ENCODE measurements around the gene KIF2A.

KIF2A gene

DNA sequence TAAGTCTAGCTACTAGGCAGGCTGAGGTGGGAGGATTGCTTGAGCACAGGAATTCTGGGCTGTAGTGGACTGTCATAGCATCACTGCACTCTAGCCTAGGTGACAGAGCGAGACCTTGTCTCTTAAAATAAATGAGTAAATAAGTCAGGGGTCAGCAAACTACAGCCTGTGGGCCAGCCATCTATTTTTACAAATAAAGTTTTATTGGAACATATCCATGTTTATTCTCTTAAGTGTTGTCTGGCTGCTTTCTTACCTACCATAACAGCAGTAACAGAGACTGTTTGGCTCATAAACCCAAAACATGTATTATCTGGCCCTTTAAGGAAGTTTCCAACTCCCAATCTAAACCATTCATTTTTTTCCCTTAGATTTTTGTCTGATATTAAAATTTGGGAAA lies 68.1 kb downstream of the KIF2A start:
- in situ Hi-C loops (cut with MboI; ENCODE audit: low sequenced_read_pairs), result no loop called here

DNA sequence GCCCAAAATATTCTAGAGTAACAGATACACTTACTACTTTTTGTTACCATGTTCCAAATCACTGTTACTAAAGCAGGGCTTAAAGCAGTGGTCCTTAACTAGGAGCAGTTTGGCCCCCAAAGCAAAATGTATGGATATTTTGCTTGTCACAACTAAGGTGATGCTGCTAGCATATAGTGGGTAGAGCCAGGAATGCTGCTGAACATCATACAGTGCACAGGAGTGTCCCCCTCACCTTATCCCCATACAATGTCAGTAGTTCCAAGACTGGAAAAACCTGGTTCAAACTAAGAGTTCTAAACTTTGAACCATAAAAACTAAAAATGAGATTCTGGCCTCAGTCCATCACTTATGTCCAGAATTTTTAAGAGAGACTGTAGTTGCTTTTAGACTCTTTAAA lies 69.6 kb downstream of the KIF2A start:
- in situ Hi-C loops (cut with MboI; ENCODE audit: low sequenced_read_pairs), result no loop called here

- in situ Hi-C loops (cut with MboI; ENCODE audit: low sequenced_read_pairs), result no loop called here
These were observed 70.1 kb downstream of the KIF2A start for GRCh38 chr5:62376064-62376463.

- in situ Hi-C loops (cut with MboI; ENCODE audit: low sequenced_read_pairs), result no loop called here
These were observed 79.1 kb downstream of the KIF2A start for GRCh38 chr5:62385131-62385530.

DNA sequence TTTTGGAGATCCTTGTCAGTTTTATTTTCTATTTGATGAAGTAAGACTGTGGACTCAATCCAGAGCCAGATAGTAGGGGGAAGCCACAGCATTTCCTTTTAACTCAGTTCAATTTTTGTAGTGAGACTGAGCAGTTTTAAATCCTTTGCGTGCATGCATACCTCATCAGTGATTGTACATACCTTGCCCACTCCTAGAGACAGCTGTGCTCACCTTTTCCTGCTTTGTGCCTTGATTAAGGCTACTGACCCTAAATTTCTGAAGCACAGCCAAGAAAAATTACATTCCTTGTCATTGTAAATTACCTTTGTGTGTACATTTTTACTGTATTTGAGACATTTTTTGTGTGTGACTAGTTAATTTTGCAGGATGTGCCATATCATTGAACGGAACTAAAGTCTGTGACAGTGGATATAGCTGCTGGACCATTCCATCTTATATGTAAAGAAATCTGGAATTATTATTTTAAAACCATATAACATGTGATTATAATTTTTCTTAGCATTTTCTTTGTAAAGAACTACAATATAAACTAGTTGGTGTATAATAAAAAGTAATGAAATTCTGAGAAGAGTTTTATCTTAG lies 79.9 kb downstream of the KIF2A start:
- in situ Hi-C loops (cut with MboI; ENCODE audit: low sequenced_read_pairs), result no loop called here

GRCh38 chr5:62386824-62387223 lies 80.8 kb downstream of the KIF2A start:
- in situ Hi-C loops (cut with MboI; ENCODE audit: low sequenced_read_pairs), result no loop called here

- in situ Hi-C loops (cut with MboI; ENCODE audit: low sequenced_read_pairs), result no loop called here
These were observed 89.4 kb downstream of the KIF2A start for GRCh38 chr5:62395210-62395950.

GRCh38 chr5:62403411-62404250 lies 97.6 kb downstream of the KIF2A start, which contains the start of gene DIMT1:
DIMT1 (minus strand) TSS chr5:62403905; CDS start chr5:62403772, 133 bp downstream.
- in situ Hi-C loops (cut with MboI; ENCODE audit: low sequenced_read_pairs), result no loop called here

DNA sequence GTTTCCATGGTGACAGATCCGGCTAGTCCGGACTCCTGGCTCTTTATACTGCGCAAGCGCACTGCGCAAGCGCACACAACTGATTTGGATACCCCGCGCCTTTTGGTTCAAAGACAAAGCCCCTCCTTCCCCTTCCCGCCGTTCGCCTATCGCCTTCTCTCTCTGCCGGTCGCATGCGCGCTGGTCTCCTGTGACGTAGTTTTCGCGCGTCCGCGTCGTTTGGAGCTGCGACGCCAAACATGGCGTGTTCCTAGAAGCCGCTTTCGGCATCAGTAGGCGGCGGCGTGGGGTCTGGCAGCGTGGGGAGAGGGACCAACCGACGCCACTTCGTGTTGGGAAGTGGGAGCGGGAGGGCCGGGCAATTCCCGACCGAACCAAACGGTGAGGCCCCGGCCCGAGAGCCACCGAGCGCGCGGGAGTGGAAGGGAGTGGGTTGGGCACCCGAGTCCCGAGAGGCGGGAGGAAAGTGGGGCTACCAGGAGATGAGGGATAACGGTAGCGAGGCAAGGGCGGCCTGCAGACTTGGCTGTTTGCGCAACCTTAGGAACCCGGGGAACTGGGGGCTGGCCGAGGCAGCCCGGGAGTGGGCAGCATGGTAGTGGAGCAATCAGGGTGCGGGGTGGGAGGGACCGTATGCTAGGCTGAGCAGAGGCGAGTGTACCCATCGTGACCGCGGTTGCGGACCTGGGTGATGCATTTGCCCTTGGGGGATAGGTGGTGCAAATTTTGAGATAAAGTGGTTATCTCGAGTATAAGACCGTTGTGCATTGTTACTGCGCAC lies 106.7 kb downstream of the KIF2A start, which contains the start of gene IPO11:
Gene IPO11 (plus strand): TSS at position 215 of the 781 bp plus-strand sequence. CDS start 24,517 bp downstream, outside the sequence.
- in situ Hi-C loops (cut with MboI; ENCODE audit: low sequenced_read_pairs), result no loop called here

- in situ Hi-C loops (cut with MboI; ENCODE audit: low sequenced_read_pairs), result no loop called here
These were observed 107.7 kb downstream of the KIF2A start for GRCh38 chr5:62413711-62414110.

GRCh38 chr5:62418462-62419076 lies 112.6 kb downstream of the KIF2A start:
- in situ Hi-C loops (cut with MboI; ENCODE audit: low sequenced_read_pairs), result no loop called here

- in situ Hi-C loops (cut with MboI; ENCODE audit: low sequenced_read_pairs), result no loop called here
These were observed 113.6 kb downstream of the KIF2A start for GRCh38 chr5:62419609-62420008.

- in situ Hi-C loops (cut with MboI; ENCODE audit: low sequenced_read_pairs), result no loop called here
These were observed 115.4 kb downstream of the KIF2A start for GRCh38 chr5:62421414-62421813.

DNA sequence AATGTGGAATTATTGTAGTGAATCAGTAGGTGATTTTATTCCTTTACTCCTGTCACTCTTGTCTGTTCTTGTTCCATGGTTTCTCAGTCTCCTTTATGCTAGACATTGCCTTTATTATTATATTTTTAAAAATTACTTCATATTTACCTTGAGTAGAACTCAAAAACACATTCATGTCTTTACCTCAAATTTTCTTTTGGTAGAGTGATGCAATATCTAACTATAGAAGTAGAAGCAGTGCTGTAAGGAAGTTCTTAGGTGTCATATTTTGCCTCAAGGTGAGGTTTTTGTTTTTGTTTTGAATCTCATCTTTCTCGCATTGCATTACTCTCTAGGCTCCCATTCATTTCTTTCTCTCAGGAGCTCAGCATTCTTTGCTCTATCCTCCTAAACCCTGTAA lies 118.8 kb downstream of the KIF2A start:
- in situ Hi-C loops (cut with MboI; ENCODE audit: low sequenced_read_pairs), result no loop called here

DNA sequence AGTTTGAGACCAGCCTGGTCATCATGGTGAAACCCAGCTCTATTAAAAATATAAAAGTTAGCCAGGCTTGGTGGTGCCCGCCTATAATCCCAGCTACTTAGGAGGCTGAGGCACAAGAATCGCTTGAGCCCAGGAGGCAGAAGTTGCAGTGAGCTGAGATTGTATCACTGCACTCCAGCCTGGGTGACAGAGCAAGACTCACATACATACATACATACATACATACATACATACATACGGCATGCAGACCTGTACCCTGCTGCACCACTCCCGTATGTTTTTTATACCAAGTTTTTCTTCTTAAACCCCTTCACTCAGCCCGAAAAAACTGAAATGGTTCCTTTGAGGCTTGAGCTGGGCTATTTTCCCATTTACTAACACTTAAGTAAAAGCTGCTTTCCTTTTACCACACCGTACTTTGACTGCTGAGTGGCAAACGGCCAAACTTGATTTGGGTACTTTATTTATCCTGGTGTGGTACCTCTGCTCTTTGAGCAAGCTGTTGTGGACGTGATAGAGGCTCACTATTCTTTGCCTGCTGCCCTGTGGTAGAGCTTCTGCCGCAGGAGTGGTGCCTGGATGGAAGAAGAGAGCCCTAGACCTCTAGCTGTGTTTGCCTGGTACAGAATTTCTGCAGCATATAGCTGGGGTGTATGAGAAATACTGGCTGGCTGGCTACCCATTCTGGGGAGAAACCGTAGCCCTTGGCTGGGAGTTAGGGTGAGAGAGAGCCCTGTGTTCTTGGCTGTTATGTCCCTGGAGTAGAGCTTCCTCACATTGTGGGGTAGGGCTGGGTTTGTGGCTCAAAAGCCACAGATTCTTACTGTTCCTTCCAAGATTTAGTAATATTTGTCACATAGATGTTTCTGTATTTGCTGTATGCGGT lies 126.0 kb downstream of the KIF2A start:
- in situ Hi-C loops (cut with MboI; ENCODE audit: low sequenced_read_pairs), result no loop called here

DNA sequence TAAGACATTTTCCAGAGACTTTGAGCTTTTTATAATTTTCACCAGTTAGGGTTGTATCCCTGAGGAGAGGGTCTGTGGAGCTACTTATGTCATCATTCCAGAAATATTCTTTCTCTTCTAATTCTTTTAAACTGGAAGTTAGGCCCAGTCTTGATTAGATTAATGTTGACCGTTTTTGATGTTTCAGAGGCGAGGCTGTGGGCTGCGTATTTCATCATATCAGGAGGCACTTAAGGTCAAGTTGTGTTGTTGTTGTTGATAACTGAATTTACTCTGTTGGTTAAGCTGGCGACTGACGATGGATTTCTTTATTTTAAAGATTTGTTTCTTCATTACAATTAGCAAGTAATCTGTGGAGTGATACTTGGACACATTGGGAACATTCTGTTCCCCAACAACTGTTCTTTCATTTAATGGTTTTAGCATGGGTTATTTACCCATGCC lies 126.6 kb downstream of the KIF2A start:
- in situ Hi-C loops (cut with MboI; ENCODE audit: low sequenced_read_pairs), result no loop called here
